K562 (cell line): Measurements from ENCODE around the gene EZH2. TPM values are rescaled to one million over a fixed set of nuclear protein-coding genes. Genes with fewer than 3 reads are reported as not detected.
A peak's percentile ranks its signal among the peaks of the same experiment; 100 is the strongest.

ENCODE experiments used
- ELK1 ChIP-seq: sonication (generic); formaldehyde crosslinking; IDR thresholded peaks from 2 replicates; pipeline ENCODE4 v1.8.1; 2022; ENCODE audit warnings: missing genetic modification reagents
- FOXJ2 ChIP-seq: fragments of 200-800 bp; sonication (Bioruptor generic); IDR thresholded peaks from 2 replicates; pipeline ENCODE4 v1.6.1; 2016; ENCODE audit warnings: missing genetic modification characterization, missing compliant biosample characterization
- GTF2A2 ChIP-seq: IDR thresholded peaks from 2 replicates; pipeline ENCODE4 v1.6.1; 2016; ENCODE audit warnings: mild to moderate bottlenecking, missing genetic modification characterization, missing compliant biosample characterization
- KAT7 ChIP-seq: sonication (generic); formaldehyde crosslinking; IDR thresholded peaks from 2 replicates; pipeline ENCODE4 v1.8.0; 2022; ENCODE audit warnings: missing genetic modification reagents, mild to moderate bottlenecking, borderline replicate concordance
- KDM1A ChIP-seq, 2 experiments: fragments of 450-650 bp; IDR thresholded peaks; 2 replicates each; pipeline ENCODE4 v1.6.1; 2016; ENCODE audit warnings: mild to moderate bottlenecking in 2 of 2
- KLF1 ChIP-seq: fragments of 450-650 bp; IDR thresholded peaks from 2 replicates; pipeline ENCODE4 v1.6.1; 2016; ENCODE audit warnings: missing genetic modification characterization, missing compliant biosample characterization
- L3MBTL2 ChIP-seq: fragments of 450-650 bp; IDR thresholded peaks from 2 replicates; pipeline ENCODE4 v1.6.1; 2016; ENCODE audit warnings: mild to moderate bottlenecking, moderate library complexity
- LARP7 ChIP-seq: fragments of 450-650 bp; IDR thresholded peaks from 2 replicates; pipeline ENCODE4 v1.6.1; 2016
- LEF1 ChIP-seq: fragments of 450-650 bp; IDR thresholded peaks from 2 replicates; pipeline ENCODE4 v1.6.1; 2016; ENCODE audit warnings: mild to moderate bottlenecking
- MYNN ChIP-seq, 2 experiments: sonication (generic); formaldehyde crosslinking in 1 of 2; IDR thresholded peaks; 2 replicates each; pipeline versions ENCODE4 v1.5.0 to v1.6.1; 2016 to 2020; ENCODE audit warnings: antibody characterized with exemption in 1 of 2, missing genetic modification reagents in 1 of 2
- NCOA2 ChIP-seq, 2 experiments: fragments of 450-650 bp; IDR thresholded peaks; 2 replicates each; pipeline ENCODE4 v1.6.1; 2018; ENCODE audit warnings: mild to moderate bottlenecking in 2 of 2, moderate library complexity in 1 of 2; ENCODE audit not compliant: partially characterized antibody in 2 of 2
- NR2F6 ChIP-seq: fragments of 450-650 bp; formaldehyde crosslinking; IDR thresholded peaks from 2 replicates; pipeline ENCODE4 v1.4.0; 2020; ENCODE audit warnings: mild to moderate bottlenecking
- NR3C1 ChIP-seq: sonication (generic); formaldehyde crosslinking; IDR thresholded peaks from 2 replicates; pipeline ENCODE4 v1.8.1; 2022; ENCODE audit warnings: missing genetic modification reagents
- PTBP1 ChIP-seq: fragments of 200-400 bp; formaldehyde crosslinking; IDR thresholded peaks from 2 replicates; pipeline ENCODE4 v1.6.1; 2017; ENCODE audit warnings: low read depth, low read length
- RBM22 ChIP-seq: fragments of 200-400 bp; formaldehyde crosslinking; IDR thresholded peaks from 2 replicates; pipeline ENCODE4 v1.6.1; 2018; ENCODE audit warnings: low read length, low read depth; ENCODE audit not compliant: poor library complexity, severe bottlenecking
- RFX5 ChIP-seq: IDR thresholded peaks from 2 replicates; pipeline ENCODE4 v1.6.1; 2011; ENCODE audit warnings: low read depth, mild to moderate bottlenecking, improper control_type of control experiment, low read length
- RHOXF2B ChIP-seq: fragments of 250-450 bp; sonication (Bioruptor Pico); conservative IDR thresholded peaks from 2 replicates; pipeline ENCODE4 v1.5.1; 2021
- SFPQ ChIP-seq: fragments of 200-400 bp; formaldehyde crosslinking; IDR thresholded peaks from 2 replicates; pipeline ENCODE4 v1.6.1; 2017; ENCODE audit warnings: mild to moderate bottlenecking, low read depth, low read length, moderate library complexity
- SNRNP70 ChIP-seq: fragments of 200-400 bp; formaldehyde crosslinking; optimal IDR thresholded peaks from 2 replicates; pipeline ENCODE3; 2017; ENCODE audit warnings: low read depth, low read length
- SRSF9 ChIP-seq: fragments of 200-400 bp; formaldehyde crosslinking; IDR thresholded peaks from 2 replicates; pipeline ENCODE4 v1.6.1; 2017; ENCODE audit warnings: low read depth, low read length, borderline replicate concordance
- ZC3H8 ChIP-seq: fragments of 450-650 bp; IDR thresholded peaks from 2 replicates; pipeline ENCODE4 v1.6.1; 2017
- ZFPM2 ChIP-seq: fragments of 250-450 bp; sonication (Bioruptor Pico); IDR thresholded peaks from 2 replicates; pipeline ENCODE4 v1.5.1; 2022; ENCODE audit warnings: mild to moderate bottlenecking
- ZNF324 ChIP-seq: fragments of 250-450 bp; sonication (Bioruptor Pico); IDR thresholded peaks from 2 replicates; pipeline ENCODE4 v1.4.0; 2020; ENCODE audit warnings: mild to moderate bottlenecking
- ZNF561 ChIP-seq: fragments of 450-650 bp; formaldehyde crosslinking; conservative IDR thresholded peaks from 2 replicates; pipeline ENCODE4 v1.4.0; 2020; ENCODE audit warnings: mild to moderate bottlenecking, moderate library complexity
- polyA plus RNA-seq, 8 experiments: library from polyadenylated mRNA; depleted of rRNA in 4 of 8; stranded (reverse) in 5 of 8; unstranded in 3 of 8; fragments of >200 nt; fragmentation: Nextera tagmentation in 2 of 8; fragmentation: Illumina TruSeq in 1 of 8; extraction: Ambion mirVana in 2 of 8; extraction: Trizol in 1 of 8; gene quantifications; 2 replicates each; pipeline versions ENCODE4 v1.2.1 to v1.2.3, GENCODE V29; 2011 to 2014; ENCODE audit warnings: inconsistent platforms in 1 of 8, missing spikeins in 1 of 8
- total RNA-seq, 7 experiments: library from RNA; depleted of rRNA in 6 of 7; stranded (reverse); fragments of >200 nt in 6 of 7; fragmentation: Illumina TruSeq in 2 of 7; extraction: Trizol in 2 of 7; gene quantifications; 2 replicates each; pipeline versions ENCODE4 v1.2.1 to v1.2.3, GENCODE V29; 2011 to 2021; ENCODE audit warnings: low replicate concordance in 1 of 7
- TF ChIP-seq, protein P1 (sequence below): fragments of 200-800 bp; sonication (Bioruptor generic); IDR thresholded peaks from 2 replicates; pipeline ENCODE4 v1.6.1; 2016; ENCODE audit warnings: missing genetic modification characterization, missing compliant biosample characterization

The EZH2 gene
- total and polyA plus RNA-seq, 9 of the 15 experiments (the other 6 are each of a cell fraction or from before 2014, with no cell fraction given): 48.7 to 175 (median 98.6) TPM

DNA sequence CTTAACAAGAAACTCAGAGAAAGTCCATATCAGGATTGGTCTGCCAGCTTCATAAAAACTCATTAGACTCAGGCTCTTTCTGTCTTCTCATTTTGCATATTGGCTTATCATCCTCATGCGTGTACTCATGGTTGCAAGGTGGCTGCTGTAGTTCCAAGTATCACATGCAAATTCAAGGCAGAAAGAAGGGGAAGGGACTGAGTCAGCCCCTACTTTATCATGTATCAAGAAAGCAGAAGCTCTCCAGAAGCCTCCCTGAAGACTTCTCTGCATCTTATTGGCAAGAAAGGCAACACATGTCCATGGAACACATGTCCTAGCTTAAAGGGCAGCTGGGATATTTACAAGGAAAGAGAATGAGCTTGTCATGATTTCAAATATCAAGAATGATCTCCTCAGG, 19.4 kb upstream of the EZH2 start (continued):
- TF ChIP-seq KLF1 (tag) (no peak), ZNF561 (CRISPR knock-in tag) (no peak), L3MBTL2 (no peak), ELK1 (CRISPR knock-in tag) (no peak), LEF1 (no peak), KDM1A (IDR thresholded peaks at IDR 0.05) (peak; percentile 37 to 50; a peak in 2 of 4 replicates), RFX5 (no peak), GTF2A2 (tag) (no peak), ZC3H8 (no peak), NCOA2 (IDR thresholded peaks at IDR 0.05; ENCODE audit: partially characterized antibody in 2 of 2) (no peak), PTBP1 (no peak), RHOXF2B (CRISPR knock-in tag) (no peak), SFPQ (no peak), ZFPM2 (CRISPR knock-in tag) (no peak), ZNF324 (CRISPR knock-in tag) (no peak), SRSF9 (no peak), RBM22 (no peak), LARP7 (no peak), NR2F6 (CRISPR knock-in tag) (no peak), MYNN (IDR thresholded peaks at IDR 0.05) (no peak), MYNN (CRISPR knock-in tag; IDR thresholded peaks at IDR 0.05) (no peak), KAT7 (no peak), FOXJ2 (tag) (no peak), SNRNP70 (no peak), NR3C1 (CRISPR knock-in tag) (no peak)
- TF ChIP-seq, protein P1, sequence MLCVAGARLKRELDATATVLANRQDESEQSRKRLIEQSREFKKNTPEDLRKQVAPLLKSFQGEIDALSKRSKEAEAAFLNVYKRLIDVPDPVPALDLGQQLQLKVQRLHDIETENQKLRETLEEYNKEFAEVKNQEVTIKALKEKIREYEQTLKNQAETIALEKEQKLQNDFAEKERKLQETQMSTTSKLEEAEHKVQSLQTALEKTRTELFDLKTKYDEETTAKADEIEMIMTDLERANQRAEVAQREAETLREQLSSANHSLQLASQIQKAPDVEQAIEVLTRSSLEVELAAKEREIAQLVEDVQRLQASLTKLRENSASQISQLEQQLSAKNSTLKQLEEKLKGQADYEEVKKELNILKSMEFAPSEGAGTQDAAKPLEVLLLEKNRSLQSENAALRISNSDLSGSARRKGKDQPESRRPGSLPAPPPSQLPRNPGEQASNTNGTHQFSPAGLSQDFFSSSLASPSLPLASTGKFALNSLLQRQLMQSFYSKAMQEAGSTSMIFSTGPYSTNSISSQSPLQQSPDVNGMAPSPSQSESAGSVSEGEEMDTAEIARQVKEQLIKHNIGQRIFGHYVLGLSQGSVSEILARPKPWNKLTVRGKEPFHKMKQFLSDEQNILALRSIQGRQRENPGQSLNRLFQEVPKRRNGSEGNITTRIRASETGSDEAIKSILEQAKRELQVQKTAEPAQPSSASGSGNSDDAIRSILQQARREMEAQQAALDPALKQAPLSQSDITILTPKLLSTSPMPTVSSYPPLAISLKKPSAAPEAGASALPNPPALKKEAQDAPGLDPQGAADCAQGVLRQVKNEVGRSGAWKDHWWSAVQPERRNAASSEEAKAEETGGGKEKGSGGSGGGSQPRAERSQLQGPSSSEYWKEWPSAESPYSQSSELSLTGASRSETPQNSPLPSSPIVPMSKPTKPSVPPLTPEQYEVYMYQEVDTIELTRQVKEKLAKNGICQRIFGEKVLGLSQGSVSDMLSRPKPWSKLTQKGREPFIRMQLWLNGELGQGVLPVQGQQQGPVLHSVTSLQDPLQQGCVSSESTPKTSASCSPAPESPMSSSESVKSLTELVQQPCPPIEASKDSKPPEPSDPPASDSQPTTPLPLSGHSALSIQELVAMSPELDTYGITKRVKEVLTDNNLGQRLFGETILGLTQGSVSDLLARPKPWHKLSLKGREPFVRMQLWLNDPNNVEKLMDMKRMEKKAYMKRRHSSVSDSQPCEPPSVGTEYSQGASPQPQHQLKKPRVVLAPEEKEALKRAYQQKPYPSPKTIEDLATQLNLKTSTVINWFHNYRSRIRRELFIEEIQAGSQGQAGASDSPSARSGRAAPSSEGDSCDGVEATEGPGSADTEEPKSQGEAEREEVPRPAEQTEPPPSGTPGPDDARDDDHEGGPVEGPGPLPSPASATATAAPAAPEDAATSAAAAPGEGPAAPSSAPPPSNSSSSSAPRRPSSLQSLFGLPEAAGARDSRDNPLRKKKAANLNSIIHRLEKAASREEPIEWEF (CRISPR knock-in tag): no peak
